Gastrocnemius medialis (tissue), 4 donors: Measurements from ENCODE around the gene ZNF497. TPM values are rescaled to one million over a fixed set of nuclear protein-coding genes. Genes with fewer than 3 reads are reported as not detected.

Experiments
- ATAC-seq, 2 donors: fragments of 150-250 bp; one replicate each; pipeline ENCODE4 v1.9.1; 2016
- DNase-seq, 2 donors: peaks; one replicate each; pipeline ENCODE4 v3.0.0-alpha.2; 2019
- H3K27ac ChIP-seq, 4 donors: fragments of 200-600 bp; sonication (generic); 1 replicate in 1 of 4; 2 replicates in 3 of 4; pipeline ENCODE4 v1.5.1; 2016 to 2018; ENCODE audit warnings: mild to moderate bottlenecking in 2 of 4, moderate library complexity in 1 of 4
- H3K27me3 ChIP-seq, 3 donors: fragments of 200-600 bp; sonication (generic) in 2 of 3; 1 replicate in 1 of 3; 2 replicates in 2 of 3; pipeline versions ENCODE4 v1.5.1 to v1.6.0; 2016 to 2019; ENCODE audit warnings: mild to moderate bottlenecking in 1 of 3, moderate library complexity in 1 of 3
- H3K36me3 ChIP-seq, 2 donors: fragments of 200-600 bp; sonication (generic) in 1 of 2; one replicate each; pipeline ENCODE4 v1.5.1; 2017 to 2018
- H3K4me1 ChIP-seq, 2 donors: fragments of 200-600 bp; sonication (generic) in 1 of 2; one replicate each; pipeline ENCODE4 v1.5.1; 2016 to 2017; ENCODE audit warnings: mild to moderate bottlenecking in 2 of 2
- H3K4me3 ChIP-seq, 4 donors: fragments of 200-600 bp; sonication (generic) in 3 of 4; 1 replicate in 1 of 4; 2 replicates in 3 of 4; pipeline ENCODE4 v1.5.1; 2016 to 2019; ENCODE audit warnings: mild to moderate bottlenecking in 2 of 4
- H3K9me3 ChIP-seq, 3 donors: fragments of 200-600 bp; sonication (generic) in 2 of 3; 1 replicate in 1 of 3; 2 replicates in 2 of 3; pipeline ENCODE4 v1.5.1; 2016 to 2019
- POLR2A ChIP-seq, 2 donors: fragments of 450-650 bp; IDR thresholded peaks; one replicate each; pipeline ENCODE4 v1.6.1; 2017; ENCODE audit warnings: antibody characterized with exemption in 2 of 2, mild to moderate bottlenecking in 2 of 2, moderate library complexity in 2 of 2
- in situ Hi-C, 4 donors: fragments of 200-750 bp; cut with MboI; loops; one replicate each; pipeline versions ENCODE4 v1.15.0 to v1.8.0; 2017; ENCODE audit warnings: low sequenced_read_pairs in 4 of 4
- intact Hi-C: fragments of 100-400 bp; cut with DNase I; formaldehyde crosslinking; loops from one replicate; pipeline ENCODE4 v1.15.1; 2023; ENCODE audit warnings: low total_unique reads
- total RNA-seq, 4 donors: library from RNA; depleted of rRNA; stranded (reverse); fragments of >200 nt; gene quantifications; one replicate each; pipeline versions ENCODE4 v1.1.0 to v1.2.3, GENCODE V29; 2016
- TF ChIP-seq, protein P1 (sequence below), 5 experiments: fragments of 450-650 bp in 3 of 5; fragments of 200-600 bp in 2 of 5; sonication (generic) in 2 of 5; IDR thresholded peaks in 4 of 5; conservative IDR thresholded peaks in 1 of 5; 1 replicate in 4 of 5; 2 replicates in 1 of 5; pipeline ENCODE4 v1.5.1; 2016 to 2019; ENCODE audit warnings: antibody characterized with exemption in 5 of 5, mild to moderate bottlenecking in 3 of 5, moderate library complexity in 3 of 5

The ZNF497 gene
- total RNA-seq, 4 donors from 2014 or later = 0.07 to 0.87 (median 0.36) TPM; not detected in 1

DNA sequence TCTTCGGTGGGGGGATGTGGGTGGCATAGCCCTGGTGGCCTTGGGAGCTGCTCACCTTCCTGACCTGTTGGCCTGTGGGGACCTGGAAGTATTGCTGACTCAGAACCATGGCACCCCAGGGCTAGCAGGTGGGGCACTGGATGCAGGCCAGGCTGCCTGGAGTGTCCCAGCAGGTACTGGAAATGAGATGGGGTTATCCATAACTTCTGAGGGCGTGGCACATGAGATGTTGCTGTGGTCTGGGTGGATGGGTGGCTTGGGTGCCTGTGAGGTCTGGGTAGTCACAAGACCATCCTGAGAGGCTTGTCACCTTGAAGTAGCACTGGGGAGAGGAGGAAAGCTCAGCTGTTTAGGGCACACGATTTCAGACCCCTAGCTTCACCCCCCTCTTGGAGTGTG lies 32.3 kb upstream of the ZNF497 start:
- Histone ChIP-seq H3K4me3 (no peak overlapping the region), H3K9me3 (no peaks in the 10 kb centered on the region), H3K27me3 (peaks cover 18 to 25% (median 19%) of the 10 kb centered on the region in 3 donors), H3K36me3 (peaks cover 0 to 48% of the 10 kb centered on the region in 2 donors), H3K27ac (no peak overlapping the region), H3K4me1 (peaks cover 0 to 4% of the 10 kb centered on the region in 2 donors)
- DNase-seq = no peak
- in situ Hi-C loops = no loop called here
- TF ChIP-seq, protein P1, sequence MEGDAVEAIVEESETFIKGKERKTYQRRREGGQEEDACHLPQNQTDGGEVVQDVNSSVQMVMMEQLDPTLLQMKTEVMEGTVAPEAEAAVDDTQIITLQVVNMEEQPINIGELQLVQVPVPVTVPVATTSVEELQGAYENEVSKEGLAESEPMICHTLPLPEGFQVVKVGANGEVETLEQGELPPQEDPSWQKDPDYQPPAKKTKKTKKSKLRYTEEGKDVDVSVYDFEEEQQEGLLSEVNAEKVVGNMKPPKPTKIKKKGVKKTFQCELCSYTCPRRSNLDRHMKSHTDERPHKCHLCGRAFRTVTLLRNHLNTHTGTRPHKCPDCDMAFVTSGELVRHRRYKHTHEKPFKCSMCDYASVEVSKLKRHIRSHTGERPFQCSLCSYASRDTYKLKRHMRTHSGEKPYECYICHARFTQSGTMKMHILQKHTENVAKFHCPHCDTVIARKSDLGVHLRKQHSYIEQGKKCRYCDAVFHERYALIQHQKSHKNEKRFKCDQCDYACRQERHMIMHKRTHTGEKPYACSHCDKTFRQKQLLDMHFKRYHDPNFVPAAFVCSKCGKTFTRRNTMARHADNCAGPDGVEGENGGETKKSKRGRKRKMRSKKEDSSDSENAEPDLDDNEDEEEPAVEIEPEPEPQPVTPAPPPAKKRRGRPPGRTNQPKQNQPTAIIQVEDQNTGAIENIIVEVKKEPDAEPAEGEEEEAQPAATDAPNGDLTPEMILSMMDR (IDR thresholded peaks at IDR 0.05 in 4 of 5, conservative IDR thresholded peaks at IDR 0.05 in 1 of 5) = no peak
- no peak for TF ChIP-seq POLR2A (IDR thresholded peaks at IDR 0.05)
- intact Hi-C loops = no loop called here
- no peak for ATAC-seq

DNA sequence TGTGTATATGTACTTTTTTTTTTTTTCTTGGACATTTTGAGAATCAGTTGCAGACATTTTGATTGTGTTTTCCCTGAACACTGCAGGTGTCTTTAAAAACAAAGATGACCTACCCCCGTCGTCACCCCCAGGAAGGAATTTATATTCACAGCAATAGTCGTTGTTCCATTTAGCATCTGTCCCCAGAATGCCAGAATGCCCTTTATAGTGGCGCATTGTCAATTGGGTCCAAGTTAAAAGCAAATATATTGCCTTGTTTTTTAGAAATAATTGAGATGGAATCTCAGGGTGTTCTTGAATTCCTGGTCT lies 31.1 kb upstream of the ZNF497 start:
- TF ChIP-seq, protein P1 (IDR thresholded peaks at IDR 0.05 in 4 of 5, conservative IDR thresholded peaks at IDR 0.05 in 1 of 5) = no peak
- no peak for TF ChIP-seq POLR2A (IDR thresholded peaks at IDR 0.05)
- Histone ChIP-seq H3K9me3 (no peaks in the 10 kb centered on the region), H3K27ac (no peak overlapping the region), H3K36me3 (peaks cover 0 to 58% of the 10 kb centered on the region in 2 donors), H3K27me3 (peaks cover 18 to 25% (median 19%) of the 10 kb centered on the region in 3 donors), H3K4me3 (no peak overlapping the region), H3K4me1 (peaks cover 0 to 4% of the 10 kb centered on the region in 2 donors)
- in situ Hi-C loops = no loop called here
- ATAC-seq (no peak), DNase-seq (no peak)
- intact Hi-C loops = no loop called here

DNA sequence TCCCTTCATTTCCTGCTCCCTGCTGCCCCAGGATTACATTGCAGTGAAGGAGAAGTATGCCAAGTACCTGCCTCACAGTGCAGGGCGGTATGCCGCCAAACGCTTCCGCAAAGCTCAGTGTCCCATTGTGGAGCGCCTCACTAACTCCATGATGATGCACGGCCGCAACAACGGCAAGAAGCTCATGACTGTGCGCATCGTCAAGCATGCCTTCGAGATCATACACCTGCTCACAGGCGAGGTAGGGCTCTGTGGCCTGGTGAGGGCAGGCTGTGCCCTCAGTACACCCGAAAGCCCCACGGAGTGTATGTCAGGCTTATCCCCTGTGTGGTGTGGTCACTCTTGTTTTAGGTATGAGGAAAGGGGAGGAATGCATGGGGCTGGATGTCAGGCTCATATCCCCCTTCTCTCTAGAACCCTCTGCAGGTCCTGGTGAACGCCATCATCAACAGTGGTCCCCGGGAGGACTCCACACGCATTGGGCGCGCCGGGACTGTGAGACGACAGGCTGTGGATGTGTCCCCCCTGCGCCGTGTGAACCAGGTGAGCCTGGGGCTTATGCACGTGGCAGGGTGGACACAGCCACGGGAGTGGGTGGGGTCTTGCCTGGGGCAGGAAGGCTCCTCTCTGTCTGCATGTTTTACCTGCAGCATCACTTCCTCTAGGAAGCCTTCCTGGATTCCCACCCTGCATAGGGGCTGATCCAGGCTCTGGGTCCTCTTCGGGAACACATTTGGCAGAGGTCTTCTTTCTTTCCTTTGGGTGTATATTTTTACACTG lies 30.6 kb upstream of the ZNF497 start:
- ATAC-seq (no peak), DNase-seq (no peak)
- TF ChIP-seq, protein P1 (IDR thresholded peaks at IDR 0.05 in 4 of 5, conservative IDR thresholded peaks at IDR 0.05 in 1 of 5) = no peak
- TF ChIP-seq POLR2A (IDR thresholded peaks at IDR 0.05) = no peak
- in situ Hi-C loops = no loop called here
- Histone ChIP-seq H3K4me1 (peaks cover 5 to 8% of the 10 kb centered on the region in 2 donors), H3K27ac (no peak overlapping the region), H3K36me3 (peaks cover 0 to 63% of the 10 kb centered on the region in 2 donors), H3K4me3 (no peak overlapping the region), H3K9me3 (no peaks in the 10 kb centered on the region), H3K27me3 (peaks cover 18 to 23% (median 19%) of the 10 kb centered on the region in 3 donors)
- intact Hi-C loops = no loop called here

DNA sequence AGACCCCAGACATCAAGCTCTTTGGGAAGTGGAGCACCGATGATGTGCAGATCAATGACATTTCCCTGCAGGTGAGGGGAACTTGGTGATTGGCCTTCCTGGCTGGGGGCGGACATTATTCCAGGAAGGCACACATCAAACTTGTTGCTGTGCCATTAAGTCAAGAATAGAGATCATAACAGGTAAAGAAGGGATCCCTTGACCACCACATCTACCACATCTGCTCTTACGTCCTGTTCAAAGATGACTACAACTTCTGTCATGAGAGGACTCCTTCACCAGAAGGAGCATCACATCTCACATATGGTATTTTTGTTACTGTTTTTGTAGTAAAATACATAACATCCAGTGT lies 25.6 kb upstream of the ZNF497 start:
- Histone ChIP-seq H3K4me1 (peaks cover 28 to 30% of the 10 kb centered on the region in 2 donors), H3K9me3 (no peaks in the 10 kb centered on the region), H3K36me3 (peaks cover 0 to 47% of the 10 kb centered on the region in 2 donors), H3K27ac (peak overlapping the region in 3 of 4 donors; percentile 95 to 99 (median 99)), H3K27me3 (no peaks in the 10 kb centered on the region), H3K4me3 (peak overlapping the region; percentile 75 to 89 (median 78))
- ATAC-seq (no peak), DNase-seq (no peak)
- intact Hi-C loops (loop anchor here (1.0 to 5.0 kb wide), 2 partner anchors 79 to 83 kb away; partner anchors contain the start of genes ERVK3-1 and ZNF324), in situ Hi-C loops (no loop called here)
- TF ChIP-seq, protein P1 (IDR thresholded peaks at IDR 0.05 in 4 of 5, conservative IDR thresholded peaks at IDR 0.05 in 1 of 5) = no peak
- TF ChIP-seq POLR2A (IDR thresholded peaks at IDR 0.05) = no peak
